ENCODE measurements around the gene DUSP28.

The DUSP28 gene

GRCh38 chr2:240513549-240514287 lies 46.4 kb upstream of the DUSP28 start:
- H3K36me3 ChIP-seq (ENCODE audit: control insufficient read depth, insufficient read depth, low read length): no peaks in the 10 kb centered on the region
- no peak overlapping the region for H2BK120ac ChIP-seq (ENCODE audit: low read depth, low read length)
- peak; percentile 70 for DNase-seq
- H3K79me2 ChIP-seq (ENCODE audit: control insufficient read depth, insufficient read depth, low read length): no peaks in the 10 kb centered on the region
- no peak overlapping the region for H3K23ac ChIP-seq (ENCODE audit: low read length)
- no peak overlapping the region for H4K8ac ChIP-seq (ENCODE audit: low read depth, low read length)
- WGBS (ENCODE audit: extremely low coverage, insufficient coverage, low lambda C conversion rate): no CpG with 5 or more reads among the region's 13 CpGs
- H2BK15ac ChIP-seq (replicated peaks; ENCODE audit: low read depth): no peak overlapping the region
- no peak overlapping the region for H3K4me3 ChIP-seq (ENCODE audit: low read length)
- no peak overlapping the region for H3K4me2 ChIP-seq (ENCODE audit: low read length)
- no peaks in the 10 kb centered on the region for H3K27me3 ChIP-seq (ENCODE audit: insufficient read depth, low read length, poor library complexity)
- H4K5ac ChIP-seq (ENCODE audit: low read length): no peak overlapping the region
- H3K79me1 ChIP-seq (ENCODE audit: low read length): no peaks in the 10 kb centered on the region
- no peak overlapping the region for H2AK5ac ChIP-seq (ENCODE audit: low read length)
- H2BK5ac ChIP-seq (ENCODE audit: low read length): no peak overlapping the region
- no peak overlapping the region for H3K18ac ChIP-seq (ENCODE audit: low read length)
- H3K27ac ChIP-seq (ENCODE audit: low read depth, low read length): no peak overlapping the region
- H3K4me1 ChIP-seq (ENCODE audit: control insufficient read depth, low read depth, low read length): no peaks in the 10 kb centered on the region
- no peak overlapping the region for H3K56ac ChIP-seq (ENCODE audit: low read length)
- H3K4ac ChIP-seq (ENCODE audit: low read depth, low read length): no peak overlapping the region
- no peak overlapping the region for H3K9ac ChIP-seq (ENCODE audit: low read length)

GRCh38 chr2:240514631-240515030 lies 45.5 kb upstream of the DUSP28 start:
- H3K27me3 ChIP-seq (ENCODE audit: insufficient read depth, low read length, poor library complexity): peaks cover 2% of the 10 kb centered on the region
- H2BK5ac ChIP-seq (ENCODE audit: low read length): no peak overlapping the region
- no peak overlapping the region for H4K8ac ChIP-seq (ENCODE audit: low read depth, low read length)
- no peak overlapping the region for H3K4me2 ChIP-seq (ENCODE audit: low read length)
- no peak overlapping the region for H3K56ac ChIP-seq (ENCODE audit: low read length)
- no peak overlapping the region for H4K5ac ChIP-seq (ENCODE audit: low read length)
- H3K18ac ChIP-seq (ENCODE audit: low read length): no peak overlapping the region
- no CpG with 5 or more reads among the region's 2 CpGs for WGBS (ENCODE audit: extremely low coverage, insufficient coverage, low lambda C conversion rate)
- H3K79me2 ChIP-seq (ENCODE audit: control insufficient read depth, insufficient read depth, low read length): no peaks in the 10 kb centered on the region
- H3K23ac ChIP-seq (ENCODE audit: low read length): no peak overlapping the region
- H3K9ac ChIP-seq (ENCODE audit: low read length): no peak overlapping the region
- H3K4ac ChIP-seq (ENCODE audit: low read depth, low read length): no peak overlapping the region
- no peak overlapping the region for H3K27ac ChIP-seq (ENCODE audit: low read depth, low read length)
- no peak overlapping the region for H2AK5ac ChIP-seq (ENCODE audit: low read length)
- H3K4me1 ChIP-seq (ENCODE audit: control insufficient read depth, low read depth, low read length): no peaks in the 10 kb centered on the region
- H2BK15ac ChIP-seq (replicated peaks; ENCODE audit: low read depth): no peak overlapping the region
- no peaks in the 10 kb centered on the region for H3K79me1 ChIP-seq (ENCODE audit: low read length)
- no peak for DNase-seq
- no peaks in the 10 kb centered on the region for H3K36me3 ChIP-seq (ENCODE audit: control insufficient read depth, insufficient read depth, low read length)
- no peak overlapping the region for H2BK120ac ChIP-seq (ENCODE audit: low read depth, low read length)
- no peak overlapping the region for H3K4me3 ChIP-seq (ENCODE audit: low read length)

GRCh38 chr2:240517342-240517741 lies 42.8 kb upstream of the DUSP28 start:
- Histone ChIP-seq H3K79me1 (ENCODE audit: low read length) (no peaks in the 10 kb centered on the region), H3K36me3 (ENCODE audit: control insufficient read depth, insufficient read depth, low read length) (no peaks in the 10 kb centered on the region), H2AK5ac (ENCODE audit: low read length) (no peak overlapping the region), H2BK15ac (replicated peaks; ENCODE audit: low read depth) (no peak overlapping the region), H2BK5ac (ENCODE audit: low read length) (no peak overlapping the region), H3K4me3 (ENCODE audit: low read length) (no peak overlapping the region), H3K56ac (ENCODE audit: low read length) (no peak overlapping the region), H4K8ac (ENCODE audit: low read depth, low read length) (no peak overlapping the region), H3K79me2 (ENCODE audit: control insufficient read depth, insufficient read depth, low read length) (no peaks in the 10 kb centered on the region), H3K4ac (ENCODE audit: low read depth, low read length) (no peak overlapping the region), H3K4me1 (ENCODE audit: control insufficient read depth, low read depth, low read length) (no peaks in the 10 kb centered on the region), H2BK120ac (ENCODE audit: low read depth, low read length) (no peak overlapping the region), H3K18ac (ENCODE audit: low read length) (no peak overlapping the region), H3K27ac (ENCODE audit: low read depth, low read length) (no peak overlapping the region), H3K4me2 (ENCODE audit: low read length) (no peak overlapping the region), H3K23ac (ENCODE audit: low read length) (no peak overlapping the region), H3K9ac (ENCODE audit: low read length) (no peak overlapping the region), H3K27me3 (ENCODE audit: insufficient read depth, low read length, poor library complexity) (peaks cover 5% of the 10 kb centered on the region), H4K5ac (ENCODE audit: low read length) (no peak overlapping the region)
- DNase-seq: no peak
- WGBS (ENCODE audit: extremely low coverage, insufficient coverage, low lambda C conversion rate): no CpG with 5 or more reads among the region's 4 CpGs

GRCh38 chr2:240518981-240519380 lies 41.2 kb upstream of the DUSP28 start:
- Histone ChIP-seq H3K36me3 (ENCODE audit: control insufficient read depth, insufficient read depth, low read length) (no peaks in the 10 kb centered on the region), H2BK5ac (ENCODE audit: low read length) (no peak overlapping the region), H3K4me2 (ENCODE audit: low read length) (no peak overlapping the region), H3K4ac (ENCODE audit: low read depth, low read length) (no peak overlapping the region), H4K8ac (ENCODE audit: low read depth, low read length) (no peak overlapping the region), H3K27ac (ENCODE audit: low read depth, low read length) (no peak overlapping the region), H3K9ac (ENCODE audit: low read length) (no peak overlapping the region), H3K56ac (ENCODE audit: low read length) (no peak overlapping the region), H3K18ac (ENCODE audit: low read length) (no peak overlapping the region), H2BK15ac (replicated peaks; ENCODE audit: low read depth) (no peak overlapping the region), H2AK5ac (ENCODE audit: low read length) (no peak overlapping the region), H2BK120ac (ENCODE audit: low read depth, low read length) (no peak overlapping the region), H3K79me2 (ENCODE audit: control insufficient read depth, insufficient read depth, low read length) (no peaks in the 10 kb centered on the region), H3K4me3 (ENCODE audit: low read length) (no peak overlapping the region), H3K23ac (ENCODE audit: low read length) (no peak overlapping the region), H3K4me1 (ENCODE audit: control insufficient read depth, low read depth, low read length) (no peaks in the 10 kb centered on the region), H3K79me1 (ENCODE audit: low read length) (no peaks in the 10 kb centered on the region), H3K27me3 (ENCODE audit: insufficient read depth, low read length, poor library complexity) (peaks cover 5% of the 10 kb centered on the region), H4K5ac (ENCODE audit: low read length) (no peak overlapping the region)
- no peak for DNase-seq
- WGBS (ENCODE audit: extremely low coverage, insufficient coverage, low lambda C conversion rate): no CpG with 5 or more reads among the region's 5 CpGs

- Histone ChIP-seq H3K27ac (ENCODE audit: low read depth, low read length) (no peak overlapping the region), H3K27me3 (ENCODE audit: insufficient read depth, low read length, poor library complexity) (peaks cover 5% of the 10 kb centered on the region), H3K56ac (ENCODE audit: low read length) (no peak overlapping the region), H2BK5ac (ENCODE audit: low read length) (no peak overlapping the region), H2AK5ac (ENCODE audit: low read length) (no peak overlapping the region), H2BK15ac (replicated peaks; ENCODE audit: low read depth) (no peak overlapping the region), H4K8ac (ENCODE audit: low read depth, low read length) (no peak overlapping the region), H3K18ac (ENCODE audit: low read length) (no peak overlapping the region), H4K5ac (ENCODE audit: low read length) (no peak overlapping the region), H3K79me1 (ENCODE audit: low read length) (no peaks in the 10 kb centered on the region), H2BK120ac (ENCODE audit: low read depth, low read length) (no peak overlapping the region), H3K4me1 (ENCODE audit: control insufficient read depth, low read depth, low read length) (no peaks in the 10 kb centered on the region), H3K4me3 (ENCODE audit: low read length) (no peak overlapping the region), H3K79me2 (ENCODE audit: control insufficient read depth, insufficient read depth, low read length) (no peaks in the 10 kb centered on the region), H3K36me3 (ENCODE audit: control insufficient read depth, insufficient read depth, low read length) (no peaks in the 10 kb centered on the region), H3K4ac (ENCODE audit: low read depth, low read length) (no peak overlapping the region), H3K4me2 (ENCODE audit: low read length) (no peak overlapping the region), H3K9ac (ENCODE audit: low read length) (no peak overlapping the region), H3K23ac (ENCODE audit: low read length) (no peak overlapping the region)
- DNase-seq: no peak
- WGBS (ENCODE audit: extremely low coverage, insufficient coverage, low lambda C conversion rate): no CpG with 5 or more reads among the region's 25 CpGs
Observed at GRCh38 chr2:240519396-240520129, 40.6 kb upstream of the DUSP28 start.
